Stimulated activated CD4-positive, alpha-beta T cell treated with anti-CD3 and anti-CD28 coated beads, Interleukin-12 subunit alpha, Interleukin-12 subunit beta, amount 100 ng/mL, for 24 hours (primary cell): ENCODE results near the gene SLC12A2.

Experiments used
- DNase-seq, 2 experiments: peaks; one replicate each; pipeline ENCODE4 v3.0.0-alpha.2; 2020; ENCODE audit warnings: low read depth in 2 of 2

The SLC12A2 gene

DNA sequence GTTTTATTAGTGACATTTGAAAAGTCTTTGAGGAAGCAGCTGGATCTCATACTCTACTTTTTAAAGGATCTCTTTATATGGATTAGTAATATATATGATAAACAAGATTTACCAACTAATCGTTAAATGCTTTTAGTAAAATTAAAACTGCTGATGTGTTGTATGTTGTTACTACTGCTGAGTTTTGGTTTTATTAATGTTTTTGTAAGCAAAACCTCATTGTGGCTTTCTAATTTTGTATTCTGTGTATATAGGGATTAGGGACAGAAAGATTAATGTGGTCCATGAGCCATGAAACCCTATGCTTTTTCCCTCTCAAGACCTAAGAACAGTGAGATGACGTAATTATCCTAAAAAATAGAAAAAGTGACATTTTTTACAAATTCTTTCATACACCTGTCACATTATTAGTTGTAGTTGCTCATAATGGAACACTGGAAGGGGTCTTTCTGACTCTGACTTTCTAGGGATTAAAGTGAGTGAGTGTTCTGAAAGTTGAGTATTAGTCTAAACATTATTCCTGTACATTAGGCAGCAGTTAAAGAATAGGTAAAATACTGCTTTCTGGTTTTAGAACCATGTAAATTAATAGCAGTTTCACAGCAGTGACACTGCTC, 85.9 kb downstream of the SLC12A2 start:
- DNase-seq = no peak

DNA sequence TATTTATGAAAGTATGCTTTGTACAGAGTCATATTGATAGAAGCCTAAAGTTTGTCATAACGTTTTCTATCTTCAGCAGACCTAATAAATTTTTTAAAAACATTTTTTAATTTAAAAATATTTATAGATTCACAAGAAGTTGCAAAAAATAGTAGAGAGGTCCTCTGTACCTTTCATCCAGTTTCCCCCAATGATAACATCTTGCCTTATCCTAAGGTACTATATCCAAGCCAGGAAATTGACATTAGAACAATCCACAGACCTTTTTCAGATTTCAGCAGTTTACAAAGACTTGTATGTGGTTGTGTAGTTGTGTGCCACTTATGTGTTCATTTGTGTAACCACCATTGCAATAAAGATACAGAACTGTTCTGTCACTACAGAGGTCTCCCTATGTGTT, 88.5 kb downstream of the SLC12A2 start:
- no peak for DNase-seq

DNA sequence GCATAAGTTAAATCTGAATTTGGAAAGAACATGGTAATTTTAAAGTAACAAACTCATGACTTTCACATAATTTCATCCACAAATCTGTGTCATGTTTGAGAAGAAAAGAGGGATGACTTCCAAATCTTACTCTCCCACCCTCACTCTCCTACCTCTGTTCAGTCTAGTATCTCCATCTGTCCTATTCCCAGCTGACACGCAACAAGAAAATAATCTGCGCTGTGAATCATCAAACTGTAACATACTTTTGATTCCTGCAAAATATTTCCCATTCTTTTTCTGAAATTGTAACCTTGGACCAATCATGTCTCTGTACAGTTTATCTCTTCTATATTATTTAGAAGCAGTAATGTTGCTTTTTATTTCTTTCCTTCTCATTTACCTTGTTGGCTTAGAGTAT, 91.4 kb downstream of the SLC12A2 start:
- DNase-seq = no peak

DNA sequence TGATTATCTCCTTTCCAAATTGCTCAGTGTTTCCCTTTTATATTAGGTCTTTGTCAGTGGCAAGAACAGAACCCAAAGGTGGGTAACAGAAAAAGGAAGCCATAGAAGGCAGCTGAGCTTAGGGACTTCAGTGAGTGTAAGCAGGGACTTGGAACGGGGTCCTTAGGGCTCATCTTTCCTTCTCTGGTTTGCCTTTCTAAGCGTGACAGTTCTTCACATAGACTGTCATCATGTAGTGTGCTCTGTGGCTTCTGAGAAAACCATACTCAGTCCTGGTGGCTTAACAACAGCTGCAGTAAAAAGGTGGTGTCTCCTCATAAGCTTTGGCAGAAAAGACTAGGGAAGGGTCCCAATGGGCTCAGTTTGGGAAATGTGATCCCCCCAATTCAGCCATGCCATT, 108.8 kb downstream of the SLC12A2 start:
- no peak for DNase-seq

DNA sequence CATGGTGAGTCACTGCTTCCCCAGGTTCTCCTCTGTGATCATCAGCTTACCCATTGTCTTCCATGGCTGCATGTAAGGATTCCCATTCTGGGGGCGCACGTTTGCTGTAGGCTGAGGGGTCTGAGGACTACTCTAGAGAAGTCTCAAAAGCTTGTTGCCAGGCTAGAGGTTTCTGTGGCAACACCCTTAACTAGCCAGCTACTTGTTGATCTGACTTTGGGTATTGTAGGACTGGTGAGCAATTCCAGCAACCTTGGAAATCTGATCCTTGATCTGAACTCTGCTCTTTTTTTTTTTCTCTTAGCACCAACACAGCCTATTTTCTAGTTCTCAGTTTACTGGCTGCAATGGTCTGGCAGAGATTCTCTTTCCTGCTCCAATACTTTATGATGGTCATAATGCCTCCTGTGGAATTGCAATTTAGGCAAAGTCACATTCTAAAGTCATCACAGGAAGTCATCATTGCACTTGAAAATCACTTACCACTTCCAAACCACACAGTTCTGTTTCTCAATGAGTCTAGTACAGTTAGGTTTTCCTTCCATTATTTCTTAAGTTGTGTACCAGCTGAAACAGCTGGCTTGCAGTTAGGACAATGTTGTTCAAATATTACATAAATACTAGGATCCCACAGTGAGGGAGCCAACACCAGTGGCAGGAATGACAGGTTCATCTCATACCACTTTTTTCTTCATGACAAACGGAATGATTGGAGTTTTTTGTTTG, 110.3 kb downstream of the SLC12A2 start:
- DNase-seq = no peak

DNA sequence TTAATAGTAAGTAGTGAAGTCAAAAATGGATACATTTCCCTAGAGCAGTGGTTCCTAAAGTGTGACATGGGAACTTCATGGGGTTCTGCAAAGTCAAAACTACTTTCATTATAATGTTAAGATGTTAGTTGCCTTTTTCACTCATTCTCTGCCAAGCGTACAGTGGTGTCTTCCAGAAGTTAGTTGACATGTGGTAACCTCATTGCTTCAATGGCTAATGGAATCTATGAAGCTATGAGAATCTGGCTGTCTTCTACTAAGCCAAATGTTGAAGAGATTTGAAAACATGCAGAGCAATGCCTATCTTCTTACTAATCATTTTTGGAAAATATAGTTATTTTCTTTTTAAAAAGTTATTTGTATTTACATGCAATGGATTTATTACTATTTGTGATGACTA, 111.8 kb downstream of the SLC12A2 start:
- no peak for DNase-seq

DNA sequence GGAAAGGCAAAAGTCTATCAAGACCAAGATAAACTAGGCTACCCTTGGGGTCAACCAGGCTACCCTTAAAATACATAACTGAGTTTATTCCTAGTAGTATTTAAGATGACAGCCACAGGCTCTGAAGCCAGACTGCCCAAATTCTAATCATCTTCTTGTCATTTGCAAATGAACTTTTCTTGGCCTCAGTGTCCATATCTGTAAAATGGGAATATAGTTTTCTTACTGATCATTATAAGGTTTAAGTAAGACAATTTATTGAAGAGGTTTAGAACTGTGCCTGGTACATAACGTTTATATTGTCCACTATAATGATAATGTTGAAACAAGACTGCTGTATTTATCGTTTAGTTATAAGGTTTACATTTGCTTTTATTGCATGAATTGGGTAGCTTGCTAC, 112.5 kb downstream of the SLC12A2 start:
- no peak for DNase-seq

DNA sequence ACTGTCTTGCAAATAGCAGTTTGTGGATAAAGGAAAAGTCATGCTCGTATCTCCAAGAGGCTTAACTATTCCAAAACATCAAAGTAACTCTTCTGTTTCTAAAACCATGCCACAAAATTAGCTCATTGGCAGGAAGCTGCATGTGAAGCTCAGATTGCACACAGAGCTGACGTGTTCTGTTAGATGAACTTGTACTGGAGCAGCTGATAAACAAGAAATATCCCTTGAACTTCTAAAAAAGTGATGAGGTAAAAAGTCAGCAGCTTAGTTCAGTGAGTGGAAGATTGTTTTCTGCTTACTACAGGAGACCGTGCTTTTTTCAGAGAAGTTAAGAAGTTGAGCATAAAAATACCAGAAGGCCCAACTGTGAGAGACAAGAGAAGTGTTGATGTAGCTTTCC, 113.2 kb downstream of the SLC12A2 start:
- DNase-seq = no peak

DNA sequence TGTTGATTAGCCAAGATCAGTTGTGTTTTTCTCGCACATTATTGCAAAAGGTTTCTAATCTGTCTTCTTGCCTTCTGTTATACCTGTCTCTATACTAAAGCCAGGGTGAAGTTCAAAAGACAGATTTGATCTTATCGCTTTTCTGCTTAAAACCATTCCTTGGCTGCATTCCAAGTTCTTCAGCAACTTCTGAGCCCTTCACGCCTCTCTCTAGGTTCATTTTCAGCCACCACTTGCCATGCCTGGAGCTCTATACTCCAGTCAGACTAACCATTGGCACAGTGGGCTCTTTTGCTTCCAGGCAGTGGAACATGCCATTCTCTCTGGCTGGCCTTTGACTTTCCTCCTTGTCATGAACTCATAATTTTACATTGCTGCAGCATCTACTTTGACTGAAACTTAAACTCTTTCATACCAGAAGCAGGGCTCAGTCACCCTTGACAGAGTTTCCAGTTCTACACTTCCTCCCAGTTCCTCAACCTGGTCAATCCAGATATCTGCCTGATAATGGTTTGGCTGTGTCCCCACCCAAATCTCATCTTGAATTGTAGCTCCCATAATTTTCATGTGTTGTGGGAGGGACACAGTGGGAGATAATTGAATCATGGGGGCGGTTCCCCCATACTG, 114.4 kb downstream of the SLC12A2 start:
- DNase-seq = no peak

DNA sequence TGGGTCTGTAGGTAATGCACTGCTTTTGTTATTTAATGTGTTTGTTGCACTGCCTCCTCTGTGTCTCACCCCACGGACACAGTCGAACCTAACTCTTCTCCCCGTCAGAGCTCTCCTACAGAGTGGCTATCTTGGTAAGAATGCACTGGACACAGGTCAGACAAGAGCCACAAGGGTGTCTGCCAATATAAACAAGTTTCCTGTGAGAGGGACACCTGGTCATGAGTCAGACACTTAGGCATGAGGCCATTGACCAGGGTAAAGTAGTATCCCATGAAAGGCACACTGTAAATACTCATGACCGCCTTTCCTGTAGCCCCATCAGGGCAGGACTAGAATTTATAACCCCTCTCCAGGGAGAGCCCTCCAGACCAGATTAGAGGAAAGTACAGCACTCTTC, 115.5 kb downstream of the SLC12A2 start:
- DNase-seq = no peak

DNA sequence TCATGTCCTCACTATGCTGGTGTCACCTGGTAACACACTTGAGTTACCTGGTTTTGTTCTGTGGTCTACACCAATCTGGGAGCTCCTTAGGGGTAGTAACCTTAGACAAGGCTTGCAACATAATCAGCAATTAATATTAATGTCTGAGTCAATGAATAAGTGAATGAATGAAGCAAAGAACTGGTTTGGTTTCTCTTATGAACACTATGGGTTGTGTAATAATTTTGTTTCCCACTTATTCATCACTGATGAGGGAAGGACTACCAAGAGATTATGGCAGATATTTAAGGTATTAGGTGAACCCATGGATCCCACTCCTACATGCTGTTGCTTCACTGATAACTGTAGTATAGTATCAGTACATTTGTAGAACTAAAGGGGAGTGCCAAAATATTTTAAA, 116.0 kb downstream of the SLC12A2 start:
- DNase-seq = no peak

DNA sequence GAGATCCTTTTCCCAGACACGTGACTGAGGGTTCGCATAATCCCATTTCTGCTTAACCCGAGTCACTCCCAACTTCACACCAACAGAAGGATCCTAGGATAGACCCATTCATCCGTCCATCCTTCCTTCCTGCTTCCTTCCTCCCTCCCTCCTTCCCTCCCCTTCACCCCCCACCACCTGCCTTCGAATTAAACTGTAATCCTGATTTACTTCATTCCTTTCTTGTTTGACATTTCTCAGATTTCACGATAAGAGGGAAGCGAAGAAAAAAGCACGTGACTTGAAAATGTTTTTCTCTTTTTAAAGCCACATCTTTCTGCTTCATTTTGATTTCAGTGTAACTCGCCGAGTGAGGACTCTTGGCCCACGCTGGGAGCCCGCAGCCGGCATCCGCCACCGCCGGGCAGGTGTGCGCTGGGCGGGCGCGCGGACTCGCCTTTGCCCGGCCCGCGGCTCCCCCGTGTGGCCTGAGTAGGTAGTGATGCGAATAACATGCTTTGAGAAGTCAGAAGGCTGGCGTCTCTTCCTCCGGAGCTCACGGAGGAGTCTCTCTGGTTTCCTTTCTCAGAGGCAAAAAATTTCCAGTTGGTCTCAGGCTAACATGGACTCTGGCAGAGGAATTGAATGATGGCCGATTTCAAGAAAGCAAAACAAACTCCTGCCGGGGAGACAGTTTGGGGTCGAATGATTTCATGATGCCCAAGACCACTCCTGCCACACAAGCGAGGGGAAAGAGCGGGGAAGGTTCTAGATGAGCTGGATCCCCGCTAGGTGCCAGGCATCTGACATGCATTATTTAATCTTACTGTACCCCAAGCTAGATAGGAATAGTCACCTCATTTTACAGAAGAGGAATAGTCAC, 117.7 kb downstream of the SLC12A2 start:
- peak; percentile 53 to 82 for DNase-seq

DNA sequence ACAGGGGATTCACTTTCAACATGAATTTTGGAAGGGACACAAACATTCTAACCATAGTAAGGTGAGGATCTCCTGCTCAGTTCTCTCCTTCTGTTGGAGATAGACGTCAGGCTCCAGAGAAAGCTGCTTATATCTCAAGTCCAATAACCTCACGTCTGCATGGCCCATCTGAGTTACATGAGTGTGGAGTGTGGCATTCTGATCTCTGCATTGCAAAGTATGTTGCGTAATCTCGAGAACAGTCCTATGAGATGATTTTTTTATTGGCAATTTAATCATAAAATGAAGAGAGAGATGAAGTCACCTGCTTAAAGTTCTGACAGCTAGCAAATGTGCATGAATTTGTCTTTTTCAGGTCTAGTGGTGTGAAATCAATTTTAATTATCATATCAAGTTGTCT, 118.8 kb downstream of the SLC12A2 start:
- no peak for DNase-seq

DNA sequence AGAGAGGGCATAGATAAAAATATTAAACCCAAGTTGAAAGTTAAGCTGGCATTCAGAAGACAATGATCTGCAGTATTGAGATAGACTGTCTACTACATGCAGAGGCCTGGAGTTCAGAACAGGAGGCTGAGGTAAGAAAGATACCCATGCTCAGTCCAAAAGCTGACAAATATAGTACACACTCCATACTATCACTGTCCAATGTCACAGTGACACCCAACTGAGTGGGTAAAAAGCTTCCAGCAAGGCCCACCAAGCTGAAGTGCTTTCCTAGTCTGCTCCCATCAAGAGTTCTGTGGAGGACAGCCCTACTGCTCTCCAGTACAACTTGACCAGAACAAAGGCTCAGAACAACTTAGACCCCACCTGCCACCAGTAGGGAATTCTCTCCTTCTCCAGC, 124.9 kb downstream of the SLC12A2 start:
- DNase-seq = no peak

DNA sequence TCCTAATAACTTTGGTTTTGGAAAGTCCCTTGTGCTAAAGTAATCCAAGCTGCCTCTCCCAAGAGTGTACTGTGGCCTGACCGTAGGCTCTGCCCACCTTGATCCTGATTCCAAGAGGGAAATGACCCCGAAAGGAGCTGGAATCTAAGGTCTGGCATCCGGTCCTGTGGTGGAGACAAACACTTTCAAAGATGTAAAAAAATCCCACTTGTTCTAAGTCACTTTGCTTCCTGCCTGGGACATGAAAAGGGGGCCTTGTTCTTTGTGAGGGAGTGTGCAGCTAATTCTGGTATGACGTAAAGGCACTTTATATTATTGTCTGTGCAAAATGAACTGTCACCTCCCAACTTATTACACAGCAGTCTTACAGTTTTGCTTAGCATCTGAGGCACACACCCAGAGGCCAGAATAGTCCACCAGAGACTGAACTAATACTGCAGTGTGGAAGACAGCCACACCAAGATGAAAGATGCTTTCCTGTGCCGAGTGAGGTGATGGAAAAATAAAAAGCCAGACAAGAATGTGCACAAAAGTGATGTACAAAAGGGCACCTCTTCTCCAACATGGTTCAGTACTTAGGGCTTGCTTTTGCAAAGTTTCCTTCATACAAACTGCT, 128.7 kb downstream of the SLC12A2 start:
- no peak for DNase-seq

DNA sequence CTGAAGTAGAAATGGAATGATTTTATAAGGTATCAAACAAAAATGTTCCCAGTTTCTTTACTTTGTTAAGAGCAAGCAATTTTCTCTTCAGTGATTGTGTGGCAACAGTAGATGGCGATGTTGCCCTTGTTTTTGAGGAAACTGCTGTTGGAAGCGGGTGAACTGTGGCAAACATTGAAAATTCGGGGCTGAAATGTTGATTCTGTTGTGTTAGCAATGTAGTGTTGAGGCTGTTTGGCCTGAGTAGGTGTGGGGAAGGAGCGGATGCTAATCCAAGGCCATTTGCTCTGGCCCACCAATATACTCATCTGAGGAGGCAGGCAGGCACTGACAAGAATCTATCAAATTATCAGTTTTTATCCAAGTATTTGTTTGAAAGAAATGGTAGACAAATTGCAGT, 129.8 kb downstream of the SLC12A2 start:
- DNase-seq = peak in 1 of 2 experiments; percentile 26

DNA sequence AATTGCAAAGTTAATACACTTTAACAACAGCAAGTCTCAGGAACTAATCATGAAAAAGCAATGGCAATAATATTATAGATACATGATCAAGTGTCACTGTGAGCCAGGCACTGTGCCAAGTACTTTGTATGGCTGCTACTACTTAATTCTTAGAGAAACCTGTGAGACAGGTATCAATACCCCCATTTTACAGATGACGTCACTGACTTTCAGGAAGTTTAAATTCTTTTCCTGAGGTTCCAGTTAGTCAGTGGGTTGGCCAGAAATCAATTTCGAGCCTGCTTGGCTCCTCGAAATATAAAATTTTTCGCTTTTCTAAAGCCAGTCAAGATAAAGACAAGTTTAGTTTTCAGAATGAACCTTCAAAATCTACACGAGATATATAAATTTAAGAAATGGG, 130.3 kb downstream of the SLC12A2 start:
- DNase-seq = no peak

DNA sequence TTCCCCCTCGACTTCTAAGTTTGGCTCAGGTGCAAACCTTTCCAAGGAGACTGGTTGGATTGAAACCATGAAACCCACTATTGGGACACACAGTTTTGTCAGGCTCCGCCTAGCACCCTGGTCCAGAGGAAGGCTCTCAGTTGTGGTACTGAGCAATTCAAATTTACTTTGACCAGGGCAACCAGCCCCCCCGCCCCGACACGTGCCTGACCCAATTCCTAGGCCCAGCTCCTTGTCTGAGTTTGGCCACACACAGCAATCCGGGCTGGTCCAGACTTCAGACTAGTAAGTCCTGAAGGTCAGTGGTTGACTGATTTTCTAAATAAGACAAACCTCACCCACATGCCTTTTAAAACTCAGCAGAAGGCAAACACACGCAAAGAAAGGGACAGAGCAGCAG, 132.7 kb downstream of the SLC12A2 start:
- no peak for DNase-seq

DNA sequence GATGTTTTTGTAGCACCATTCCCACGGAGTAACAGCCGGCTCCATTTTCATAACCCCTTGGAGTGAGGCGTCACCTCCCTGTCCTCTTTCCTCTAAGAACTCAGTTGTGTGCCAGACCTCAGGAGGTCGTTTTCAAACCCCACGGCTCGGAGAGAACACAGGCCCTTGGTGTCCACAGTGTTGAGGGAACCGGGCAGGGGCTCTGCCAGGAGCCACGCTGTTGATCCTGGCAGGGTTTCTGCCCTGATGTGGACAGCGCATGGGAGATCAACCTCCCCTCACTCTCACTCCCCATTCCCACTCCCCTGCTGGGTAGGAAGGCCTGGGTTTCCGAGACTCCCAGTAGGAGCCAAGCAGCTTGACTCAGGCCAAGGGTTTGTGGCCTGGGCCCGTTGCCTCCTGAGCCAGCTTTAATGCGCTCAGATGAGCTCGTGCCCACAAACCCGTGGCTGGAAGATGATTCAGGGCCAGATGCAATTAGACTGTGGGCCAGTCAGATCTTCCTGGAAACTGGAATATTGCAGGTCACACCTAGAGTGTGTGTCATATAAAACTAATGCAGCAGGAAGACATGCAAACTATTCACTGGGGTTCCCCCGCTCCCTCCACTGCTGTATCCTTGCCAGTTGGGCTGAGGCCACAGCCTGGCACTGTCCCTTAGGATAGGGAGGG, 133.4 kb downstream of the SLC12A2 start:
- no peak for DNase-seq

DNA sequence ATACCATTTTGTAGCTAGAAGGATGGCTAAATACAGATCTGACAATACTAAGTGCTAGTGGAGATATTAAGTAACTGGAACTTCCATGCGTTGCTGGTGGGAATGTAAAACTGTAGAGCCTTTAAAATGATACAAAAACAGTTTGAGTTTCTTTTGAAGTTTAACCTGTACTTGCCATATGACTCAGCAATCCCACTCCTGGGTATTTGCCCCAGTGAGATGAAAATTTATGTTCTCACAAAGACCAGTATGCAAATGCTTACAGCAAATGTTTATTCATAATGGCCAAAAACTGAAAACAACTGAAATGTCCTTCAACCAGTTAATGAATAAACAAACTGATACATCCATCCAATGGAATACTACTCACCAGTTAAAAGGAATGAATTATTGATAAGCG, 137.3 kb downstream of the SLC12A2 start:
- no peak for DNase-seq

DNA sequence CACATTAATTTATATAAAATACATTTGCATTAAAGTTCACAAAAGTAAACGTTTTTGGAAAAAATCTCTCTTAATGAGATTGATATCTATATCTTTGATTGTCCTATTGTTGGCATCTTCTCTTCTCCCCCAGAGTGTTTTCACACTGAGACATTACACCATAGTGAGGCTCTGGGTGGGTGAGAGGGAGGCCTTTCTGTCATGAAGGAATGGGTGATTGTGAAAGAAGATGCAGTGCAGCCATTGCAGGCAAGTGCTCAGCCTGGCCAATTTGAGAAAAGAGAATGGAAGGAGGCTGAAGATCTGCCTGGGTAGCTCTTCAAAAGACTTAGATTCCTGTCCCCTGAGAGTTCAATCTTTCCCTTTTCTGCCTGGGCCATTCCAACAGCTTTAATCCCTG, 140.8 kb downstream of the SLC12A2 start:
- DNase-seq = no peak
